ENCODE data around the gene TYK2. TPM values are rescaled to one million over a fixed set of nuclear protein-coding genes. Genes with fewer than 3 reads are reported as not detected.

The TYK2 gene
- total RNA-seq, 2 experiments from 2014 or later, result 191 to 199 TPM

GRCh38 chr19:10309423-10309822 is 70.9 kb downstream of the TYK2 start, which contains the start of gene ZGLP1:
Gene ZGLP1, minus strand, starts transcription at chr19:10309815.
- ChIA-PET CTCF (interaction anchor here (0.7 kb wide), 1 partner anchor 16 kb away, joined by 3 read pairs; no protein-coding TSS in a partner anchor), POLR2A (no interaction called here)

DNA sequence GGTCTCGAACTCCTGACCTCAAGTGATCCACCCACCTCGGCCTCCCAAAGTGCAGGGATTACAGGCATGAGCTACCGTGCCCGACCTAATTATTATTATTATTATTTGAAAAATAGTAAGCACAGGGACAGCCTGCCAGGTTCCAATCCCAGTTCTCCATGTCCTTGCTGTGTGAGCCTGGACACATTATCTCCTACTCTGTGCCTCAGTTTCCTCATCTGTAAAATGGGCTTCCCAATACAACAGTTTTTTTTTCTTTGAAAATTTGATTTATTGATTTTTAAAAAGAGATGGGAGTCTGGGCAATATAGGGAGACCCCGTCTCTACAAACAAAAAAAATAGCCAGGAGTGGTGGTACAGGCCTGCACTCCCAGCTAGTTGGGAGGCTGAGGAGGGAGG is 74.0 kb downstream of the TYK2 start:
- ChIA-PET CTCF (interaction anchor here (0.7 to 1.5 kb wide), 4 partner anchors 10 to 156 kb away, joined by 3 to 4 read pairs (median 3); partner anchors contain the start of gene ICAM1), POLR2A (interaction anchor here (0.6 kb wide), 1 partner anchor 74 kb away, joined by 5 read pairs; the partner anchor contains the start of gene TYK2)

DNA sequence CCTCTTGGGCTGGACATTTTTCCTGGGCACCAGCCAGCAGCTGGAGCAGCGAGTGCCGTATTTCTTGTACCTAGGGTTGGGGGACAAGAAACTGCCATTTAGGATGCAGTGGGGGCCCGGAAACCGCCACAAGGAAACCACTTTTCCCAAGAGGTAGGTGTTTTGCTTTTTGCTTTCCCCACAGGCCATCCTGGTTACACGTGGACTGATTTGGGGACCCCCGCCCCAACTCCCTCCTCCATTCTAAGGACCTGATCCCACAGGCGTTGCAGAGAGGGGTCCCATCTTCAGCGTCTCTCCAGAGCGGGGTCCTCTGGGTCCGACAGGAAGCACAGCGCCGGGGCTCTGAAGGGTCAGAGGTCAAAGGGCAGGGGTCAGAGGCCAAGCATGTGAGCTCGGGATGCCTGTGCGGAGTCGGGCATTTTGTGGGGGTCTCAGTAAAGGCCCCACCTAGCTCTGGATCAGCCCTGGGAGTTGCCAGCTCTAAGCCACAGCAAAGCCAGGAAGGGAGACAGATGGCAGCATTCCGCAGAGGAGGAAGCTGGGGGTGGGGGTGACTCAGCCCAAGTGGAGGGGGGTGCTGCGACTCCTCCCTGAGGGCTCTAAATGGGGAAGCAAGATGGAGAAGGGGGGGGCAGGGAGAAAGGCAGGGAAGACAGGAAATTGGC is 75.1 kb downstream of the TYK2 start:
- ChIA-PET POLR2A (no interaction called here), CTCF (interaction anchor here (0.9 to 1.4 kb wide), 2 partner anchors 34 to 75 kb away, joined by 3 read pairs; partner anchors contain the start of genes ICAM1 and TYK2)

Other genes with a start within 250 kb of the TYK2 start
- gene DNMT1, start 185.6 kb downstream of the TYK2 start, total RNA-seq, result 100 to 1,000 TPM; 345 to 355 TPM
- gene S1PR2, start 149.2 kb downstream of the TYK2 start, total RNA-seq, result 10 to 100 TPM; 14.1 to 14.3 TPM
- gene MRPL4, start 128.4 kb downstream of the TYK2 start, total RNA-seq, result 100 to 1,000 TPM; 157 to 161 TPM
- gene ICAM1, start 109.5 kb downstream of the TYK2 start, total RNA-seq, result 10 to 100 TPM; 57.2 to 57.8 TPM
- gene ICAM4, start 93.6 kb downstream of the TYK2 start, total RNA-seq, result under 1 TPM; 0.36 to 0.91 TPM
- 1 to 10 TPM; 2.2 to 3.8 TPM for gene ICAM5, start 90.6 kb downstream of the TYK2 start, total RNA-seq
- 1 to 10 TPM; 3.7 to 5.8 TPM for gene ZGLP1, start 70.8 kb downstream of the TYK2 start, total RNA-seq
- 10 to 100 TPM; 23.8 to 27.2 TPM for gene FDX2, start 64.6 kb downstream of the TYK2 start, total RNA-seq
- gene RAVER1, start 47.0 kb downstream of the TYK2 start, total RNA-seq, result 100 to 1,000 TPM; 100 to 102 TPM
- gene ICAM3, start 40.9 kb downstream of the TYK2 start, total RNA-seq, result 10 to 100 TPM; 87.5 to 89.4 TPM
- 100 to 1,000 TPM; 294 TPM for gene CDC37, start 23.0 kb upstream of the TYK2 start, total RNA-seq
- 10 to 100 TPM; 30.3 to 31.2 TPM for gene PDE4A, start 40.0 kb upstream of the TYK2 start, total RNA-seq
- gene KEAP1, start 122.8 kb upstream of the TYK2 start, total RNA-seq, result 10 to 100 TPM; 90.6 to 94.8 TPM
- 1 to 10 TPM in 1 of 2 experiments, under 1 TPM in 1; 0.46 to 1.1 TPM for gene S1PR5, start 136.9 kb upstream of the TYK2 start, total RNA-seq
- gene ATG4D, start 163.3 kb upstream of the TYK2 start, total RNA-seq, result 10 to 100 TPM; 34.5 to 36.8 TPM
- gene KRI1, start 185.4 kb upstream of the TYK2 start, total RNA-seq, result 10 to 100 TPM; 73.3 to 75.3 TPM
- 10 to 100 TPM; 35.0 to 35.9 TPM for gene CDKN2D, start 188.4 kb upstream of the TYK2 start, total RNA-seq
- not detected for gene AP1M2, start 206.7 kb upstream of the TYK2 start, total RNA-seq
- gene SLC44A2, start 245.0 kb upstream of the TYK2 start, total RNA-seq, result 10 to 100 TPM; 70.6 to 74.6 TPM

All from activated CD8-positive, alpha-beta memory T cell treated with anti-CD3 and anti-CD28 coated beads for 36 hours (primary cell).